Heart right ventricle (tissue), 16 donors: ENCODE results near the gene IL19. TPM values are rescaled to one million over a fixed set of nuclear protein-coding genes. Genes with fewer than 3 reads are reported as not detected.
"Not testable (repeated sequence)": the region's sequence is repeated elsewhere in the genome, so short reads cannot be mapped to it uniquely, and the experiment has no call there.

Experiments
- ATAC-seq, 8 donors: fragments of 200-7000 bp; cut with Tn5 transposase; one replicate each; pipeline ENCODE4 v1.9.1; 2020; ENCODE audit warnings: mild to moderate bottlenecking in 8 of 8, moderate library complexity in 8 of 8, moderate number of reproducible peaks in 1 of 8
- DNase-seq, 2 donors: peaks; one replicate each; pipeline ENCODE4 v3.0.0-alpha.2; 2020
- H3K27ac ChIP-seq, 10 donors: fragments of 200-600 bp; sonication (generic) in 2 of 10; one replicate each; pipeline versions ENCODE4 v1.5.0 to v1.8.0; 2020 to 2022; ENCODE audit warnings: mild to moderate bottlenecking in 3 of 10
- H3K27me3 ChIP-seq, 7 donors: fragments of 200-600 bp; one replicate each; pipeline ENCODE4 v1.8.0; 2021 to 2022; ENCODE audit warnings: mild to moderate bottlenecking in 2 of 7
- H3K36me3 ChIP-seq, 9 donors: fragments of 200-600 bp; sonication (generic) in 1 of 9; one replicate each; pipeline versions ENCODE4 v1.5.0 to v1.8.0; 2020 to 2022; ENCODE audit warnings: mild to moderate bottlenecking in 2 of 9
- H3K4me1 ChIP-seq, 9 donors: fragments of 200-600 bp; sonication (generic) in 1 of 9; one replicate each; pipeline versions ENCODE4 v1.5.0 to v1.8.0; 2020 to 2022; ENCODE audit warnings: mild to moderate bottlenecking in 4 of 9
- H3K4me3 ChIP-seq, 10 donors: fragments of 200-600 bp; sonication (generic) in 2 of 10; one replicate each; pipeline versions ENCODE4 v1.5.0 to v1.8.0; 2020 to 2022; ENCODE audit warnings: mild to moderate bottlenecking in 7 of 10, moderate library complexity in 2 of 10
- H3K9me3 ChIP-seq, 11 donors: fragments of 200-600 bp in 10 of 11; sonication (generic) in 2 of 11; one replicate each; pipeline versions ENCODE4 v1.5.0 to v1.8.0; 2013 to 2022; ENCODE audit warnings: mild to moderate bottlenecking in 2 of 11, control low read depth in 1 of 11, moderate library complexity in 1 of 11
- WGBS, 2 donors: extraction: QIAGEN DNeasy Blood & Tissue Kit; methylation state at CpG; one replicate each; pipeline ENCODE4 v1.1.7; 2013; ENCODE audit warnings: inconsistent platforms in 1 of 2; 5-methylcytosine and 5-hydroxymethylcytosine counted together
- intact Hi-C, 10 donors: fragments of 100-400 bp; cut with DNase I; formaldehyde crosslinking; loops; one replicate each; pipeline versions ENCODE4 v1.11.1 to v1.14.2; 2022
- polyA plus RNA-seq, 2 donors: library from polyadenylated mRNA; stranded (reverse); fragments of 200-250 nt; gene quantifications; one replicate each; pipeline ENCODE4 v1.2.3, GENCODE V29; 2013
- total RNA-seq, 10 donors: library from RNA; stranded (reverse); fragmentation: NEBNext Ultra II Directional in 3 of 10; extraction: Animal tissue kit (Norgen Biotek cat#: 25700) in 3 of 10; gene quantifications; one replicate each; pipeline versions ENCODE4 v1.2.1 to v1.2.4, GENCODE V29; 2021 to 2023
- TF ChIP-seq, protein P1 (sequence below), 9 donors: fragments of 200-600 bp; sonication (generic) in 2 of 9; IDR thresholded peaks; one replicate each; pipeline versions ENCODE4 v1.5.0 to v1.8.0; 2021 to 2022; ENCODE audit warnings: antibody characterized with exemption in 9 of 9, mild to moderate bottlenecking in 5 of 9, moderate library complexity in 1 of 9
- donor health status: Arrhythmogenic right ventricular cardiomyopathy.
- donor health status: ischemic (EF 13 %, LVEDD 7.1; RV severe dilation, severe dysfunction).
- donor health status: healthy with polysubstance abuse.
- donor health status: DM: no; HTN: yes; CAD: no.
- donor health status: DM: no; HTN: no; CAD: no.
- donor health status: ischemic (EF 25% LVEDD 6.9; RV normal size, moderate dysfunction).
- donor health status: ischemic (EF 25% LVEDD 5.7; RV mildly dilated, moderate dysfunction).
- donor health status: healthy.
- donor health status: DM: yes; HTN: yes; CAD: no.
- donor health status: Ischemic cardiomyopathy.
- donor health status: ischemic (EF 35%, LVEDD 5.7; RV mildly dilated, moderate dysfunction).
- donor health status: nonischemic (EF 11% LVEDD 7.7; RV severe dilation, severe dysfunction).
- donor health status: DM: yes; HTN: yes; CAD: no.
- donor health status: PGD.
- donor health status: ischemic (EF 29% LVEDD 5.4; RV normal size, mild dysfunction).
- donor health status: nonischemic (EF 23%, LVEDD 6.1; RV moderate dilation, normal function).

IL19 gene
- total and polyA plus RNA-seq, 12 donors, result not detected

DNA sequence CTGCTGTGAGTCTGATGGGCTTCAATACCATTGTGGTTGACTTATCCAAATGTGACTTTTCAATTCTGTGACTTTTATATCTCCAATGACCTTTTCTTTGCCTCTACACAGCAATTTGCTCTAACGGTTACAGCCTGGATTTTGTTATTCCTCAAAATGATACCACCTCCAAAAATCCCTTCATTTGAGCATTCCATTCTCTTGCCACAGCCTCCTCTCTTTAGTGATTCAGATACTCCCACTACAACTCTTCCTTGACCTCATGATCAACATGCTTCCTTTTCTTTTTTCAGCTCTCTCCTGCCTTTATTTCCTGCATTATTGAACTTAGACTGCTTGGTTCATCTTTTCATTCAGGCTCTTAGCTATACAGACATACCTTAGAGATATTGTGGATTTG lies 16.6 kb upstream of the IL19 start:
- WGBS, 2 donors, result 56 to 73% methylated on average over 1 of the region's 1 CpG
- Histone ChIP-seq H3K27ac (no peak overlapping the region), H3K9me3 (no peaks in the 10 kb centered on the region), H3K27me3 (no peaks in the 10 kb centered on the region), H3K36me3 (no peaks in the 10 kb centered on the region), H3K4me1 (peaks cover 0 to 10% (median 0%) of the 10 kb centered on the region in 9 donors), H3K4me3 (no peak overlapping the region)
- TF ChIP-seq, protein P1, sequence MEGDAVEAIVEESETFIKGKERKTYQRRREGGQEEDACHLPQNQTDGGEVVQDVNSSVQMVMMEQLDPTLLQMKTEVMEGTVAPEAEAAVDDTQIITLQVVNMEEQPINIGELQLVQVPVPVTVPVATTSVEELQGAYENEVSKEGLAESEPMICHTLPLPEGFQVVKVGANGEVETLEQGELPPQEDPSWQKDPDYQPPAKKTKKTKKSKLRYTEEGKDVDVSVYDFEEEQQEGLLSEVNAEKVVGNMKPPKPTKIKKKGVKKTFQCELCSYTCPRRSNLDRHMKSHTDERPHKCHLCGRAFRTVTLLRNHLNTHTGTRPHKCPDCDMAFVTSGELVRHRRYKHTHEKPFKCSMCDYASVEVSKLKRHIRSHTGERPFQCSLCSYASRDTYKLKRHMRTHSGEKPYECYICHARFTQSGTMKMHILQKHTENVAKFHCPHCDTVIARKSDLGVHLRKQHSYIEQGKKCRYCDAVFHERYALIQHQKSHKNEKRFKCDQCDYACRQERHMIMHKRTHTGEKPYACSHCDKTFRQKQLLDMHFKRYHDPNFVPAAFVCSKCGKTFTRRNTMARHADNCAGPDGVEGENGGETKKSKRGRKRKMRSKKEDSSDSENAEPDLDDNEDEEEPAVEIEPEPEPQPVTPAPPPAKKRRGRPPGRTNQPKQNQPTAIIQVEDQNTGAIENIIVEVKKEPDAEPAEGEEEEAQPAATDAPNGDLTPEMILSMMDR (IDR thresholded peaks at IDR 0.05), result no peak
- intact Hi-C loops, result no loop called here
- ATAC-seq (no peak), DNase-seq (no peak)

DNA sequence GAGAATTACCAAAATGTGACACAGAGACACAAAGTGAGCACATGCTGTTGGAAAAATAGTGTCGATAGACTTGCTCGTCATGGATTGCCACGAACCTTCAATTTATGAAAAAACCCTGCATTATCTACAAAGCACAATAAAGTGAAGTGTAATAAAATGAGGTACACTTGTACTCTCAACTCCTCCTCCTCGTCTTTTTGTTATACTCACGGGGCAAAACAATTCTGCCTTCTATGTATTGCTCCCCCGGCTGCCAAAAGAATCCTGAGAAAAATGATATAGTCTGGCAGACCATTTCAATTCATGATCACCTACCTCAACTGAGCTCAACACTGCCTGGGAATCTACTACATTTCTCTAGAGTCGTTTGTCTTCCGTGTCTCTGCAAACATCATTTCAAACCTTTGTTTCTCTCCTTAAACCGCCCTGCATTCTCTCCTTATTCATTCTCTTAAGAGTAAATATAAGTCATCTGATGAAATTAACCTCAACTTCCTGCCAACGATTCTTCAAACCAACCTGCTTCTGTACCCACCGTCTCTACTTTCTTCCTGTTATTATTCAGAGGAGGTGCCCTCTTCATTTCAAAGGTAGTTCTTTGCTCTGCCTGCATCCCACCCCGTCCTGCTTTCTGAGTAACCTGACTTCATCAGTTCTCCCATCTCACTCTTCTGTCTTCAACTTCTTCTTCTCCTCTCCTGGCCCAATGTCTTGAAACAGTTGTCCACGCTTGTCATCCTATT lies 12.9 kb upstream of the IL19 start:
- Histone ChIP-seq H3K27me3 (peaks cover 0 to 6% (median 0%) of the 10 kb centered on the region in 7 donors), H3K9me3 (no peaks in the 10 kb centered on the region), H3K4me3 (no peak overlapping the region), H3K27ac (peak overlapping the region in 1 of 10 donors; percentile 75), H3K36me3 (no peaks in the 10 kb centered on the region), H3K4me1 (peaks cover 0 to 10% (median 0%) of the 10 kb centered on the region in 9 donors)
- intact Hi-C loops, result loop anchor here in 1 of 10 donors (5.0 kb wide), 1 partner anchor 225 kb away; no protein-coding TSS in a partner anchor
- ATAC-seq, result no peak
- 77 to 84% methylated on average over 13 of the region's 13 CpGs for WGBS, 2 donors
- TF ChIP-seq, protein P1 (IDR thresholded peaks at IDR 0.05), result no peak
- DNase-seq, result no peak

DNA sequence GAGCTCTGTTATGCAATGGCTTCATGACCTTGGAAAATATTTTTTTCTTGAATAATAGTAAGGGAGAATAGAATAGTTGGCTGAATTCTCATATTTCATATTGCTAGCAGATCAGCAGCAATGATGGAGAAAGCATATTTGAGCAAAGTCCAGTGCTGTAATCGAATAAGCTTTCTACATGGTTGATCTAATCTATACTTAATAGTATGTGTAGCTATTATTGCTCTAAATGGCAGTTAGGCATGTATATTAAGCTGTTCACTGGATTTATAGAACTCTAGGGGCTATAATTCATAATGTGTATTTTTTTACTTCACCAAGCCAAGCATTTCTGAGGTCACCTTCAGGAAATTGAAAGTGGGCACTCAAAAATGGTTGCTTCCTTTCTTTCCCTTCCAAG lies 10.0 kb upstream of the IL19 start:
- WGBS, 2 donors, result 88 to 94% methylated on average over 1 of the region's 1 CpG
- Histone ChIP-seq H3K27me3 (peaks cover 0 to 7% (median 0%) of the 10 kb centered on the region in 7 donors), H3K9me3 (no peaks in the 10 kb centered on the region), H3K27ac (no peak overlapping the region), H3K4me3 (no peak overlapping the region), H3K36me3 (no peaks in the 10 kb centered on the region), H3K4me1 (peaks cover 0 to 15% (median 0%) of the 10 kb centered on the region in 9 donors)
- intact Hi-C loops, result no loop called here
- DNase-seq, result no peak
- ATAC-seq, result no peak
- TF ChIP-seq, protein P1 (IDR thresholded peaks at IDR 0.05), result no peak

DNA sequence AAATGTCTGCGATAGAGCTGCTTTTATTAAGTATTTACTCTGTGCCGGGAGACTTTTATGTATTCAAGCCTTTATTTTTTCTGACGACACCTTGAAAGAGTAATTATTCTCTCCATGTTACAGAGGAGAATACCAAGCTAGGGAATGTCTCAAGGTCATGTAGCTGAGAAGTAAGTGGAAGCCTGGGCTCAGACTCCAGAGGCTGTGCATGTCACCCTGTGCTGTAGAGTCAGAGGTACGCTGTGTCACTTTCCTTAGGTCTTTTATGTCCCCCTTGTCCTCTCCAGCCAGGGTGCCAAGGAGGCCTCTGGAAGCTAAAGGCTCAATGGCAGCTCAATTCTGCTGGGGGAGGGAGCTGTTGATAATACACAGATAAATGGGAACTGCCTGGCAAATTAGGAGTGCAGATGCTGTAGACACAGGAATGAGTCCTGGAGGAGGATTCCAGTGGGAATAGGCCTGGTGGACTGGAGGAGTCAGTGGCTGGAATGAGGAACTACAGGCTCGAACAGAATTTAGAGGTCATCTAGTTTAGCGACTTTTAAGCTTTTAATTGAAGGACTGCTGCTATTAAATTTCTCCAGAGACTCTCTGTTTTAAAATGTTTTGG lies 9.3 kb upstream of the IL19 start:
- no peak overlapping the region for H3K4me3 ChIP-seq
- WGBS, 2 donors, result 79 to 80% methylated on average over 6 of the region's 6 CpGs
- H3K27me3 ChIP-seq, result peaks cover 0 to 7% (median 0%) of the 10 kb centered on the region in 7 donors
- H3K36me3 ChIP-seq, result no peaks in the 10 kb centered on the region
- intact Hi-C loops, result no loop called here
- no peak overlapping the region for H3K27ac ChIP-seq
- no peak for DNase-seq
- no peaks in the 10 kb centered on the region for H3K9me3 ChIP-seq
- no peak for ATAC-seq
- TF ChIP-seq, protein P1 (IDR thresholded peaks at IDR 0.05), result peak in 2 of 9 donors; percentile 12 to 13
- peaks cover 0 to 21% (median 0%) of the 10 kb centered on the region in 9 donors for H3K4me1 ChIP-seq

DNA sequence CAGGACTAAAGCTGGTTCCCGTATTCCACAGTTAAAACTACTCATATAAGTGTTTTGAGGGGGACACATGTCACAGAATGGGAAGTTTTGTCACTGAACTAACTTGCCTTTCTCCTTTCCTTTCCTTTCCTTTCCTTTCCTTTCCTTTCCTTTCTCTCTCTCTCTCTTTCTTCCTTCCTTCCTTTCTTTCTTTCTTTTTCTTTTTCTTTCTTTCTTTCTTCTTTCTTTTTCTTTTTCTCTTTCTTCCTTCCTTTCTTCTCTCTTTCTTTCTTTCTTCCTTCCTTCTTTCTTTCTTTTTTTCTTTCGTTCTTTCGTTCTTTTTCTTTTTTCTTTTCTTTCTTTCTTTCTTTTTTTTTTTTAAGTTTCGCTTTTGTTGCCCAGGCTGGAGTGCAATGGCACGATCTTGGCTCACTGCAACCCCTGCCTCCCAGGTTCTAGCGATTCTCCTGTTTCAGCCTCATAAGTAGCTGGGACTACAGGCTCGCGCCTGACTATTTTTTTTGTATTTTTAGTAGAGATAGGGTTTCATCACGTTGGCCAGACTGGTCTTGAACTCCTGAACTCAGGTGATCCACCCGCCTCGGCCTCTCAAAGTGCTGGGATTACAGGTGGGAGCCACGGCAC lies 7.7 kb upstream of the IL19 start:
- not testable (repeated sequence) for DNase-seq, ATAC-seq
- WGBS, 2 donors, result 93 to 94% methylated on average over 12 of the region's 12 CpGs

DNA sequence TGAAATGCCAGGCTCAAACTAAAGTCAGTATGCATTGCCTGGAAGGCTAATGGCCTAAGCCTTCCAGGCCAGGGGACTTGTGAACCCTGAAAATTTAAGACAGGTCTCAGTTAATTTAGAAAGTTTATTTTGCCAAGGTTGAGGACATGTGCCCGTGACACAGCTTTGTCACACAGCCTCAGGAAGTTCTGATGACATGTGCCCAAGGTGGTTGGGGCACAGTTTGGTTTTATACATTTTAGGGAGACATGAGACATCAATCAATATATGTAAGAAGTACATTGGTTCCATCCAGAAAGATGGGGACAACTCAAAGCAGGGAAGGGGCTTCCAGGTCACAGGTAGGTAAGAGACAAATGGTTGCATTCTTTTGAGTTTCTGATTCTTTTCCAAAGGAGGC lies 4.8 kb upstream of the IL19 start:
- DNase-seq, H3K36me3 ChIP-seq, ATAC-seq, H3K9me3 ChIP-seq, H3K4me3 ChIP-seq, intact Hi-C loops: not testable (repeated sequence)
- WGBS, 2 donors, result 86 to 88% methylated on average over 1 of the region's 1 CpG
- H3K4me1 ChIP-seq, result peaks cover 0 to 57% (median 0%) of the 10 kb centered on the region in 9 donors
- peaks cover 0 to 11% (median 0%) of the 10 kb centered on the region in 7 donors for H3K27me3 ChIP-seq
- peak overlapping the region in 1 of 10 donors; percentile 28 for H3K27ac ChIP-seq

More for the DNA sequence above, 7.7 kb upstream of the IL19 start:
- H3K27ac ChIP-seq, intact Hi-C loops, H3K36me3 ChIP-seq, H3K4me3 ChIP-seq, H3K9me3 ChIP-seq: not testable (repeated sequence)
- Histone ChIP-seq H3K4me1 (peaks cover 0 to 33% (median 0%) of the 10 kb centered on the region in 9 donors), H3K27me3 (peaks cover 0 to 11% (median 0%) of the 10 kb centered on the region in 7 donors)
